ENCODE measurements around the gene LYST.
A peak's percentile ranks its signal among the peaks of the same experiment; 100 is the strongest.
"Not testable (repeated sequence)": the region's sequence is repeated elsewhere in the genome, so short reads cannot be mapped to it uniquely, and the experiment has no call there.

LYST gene, protein sequence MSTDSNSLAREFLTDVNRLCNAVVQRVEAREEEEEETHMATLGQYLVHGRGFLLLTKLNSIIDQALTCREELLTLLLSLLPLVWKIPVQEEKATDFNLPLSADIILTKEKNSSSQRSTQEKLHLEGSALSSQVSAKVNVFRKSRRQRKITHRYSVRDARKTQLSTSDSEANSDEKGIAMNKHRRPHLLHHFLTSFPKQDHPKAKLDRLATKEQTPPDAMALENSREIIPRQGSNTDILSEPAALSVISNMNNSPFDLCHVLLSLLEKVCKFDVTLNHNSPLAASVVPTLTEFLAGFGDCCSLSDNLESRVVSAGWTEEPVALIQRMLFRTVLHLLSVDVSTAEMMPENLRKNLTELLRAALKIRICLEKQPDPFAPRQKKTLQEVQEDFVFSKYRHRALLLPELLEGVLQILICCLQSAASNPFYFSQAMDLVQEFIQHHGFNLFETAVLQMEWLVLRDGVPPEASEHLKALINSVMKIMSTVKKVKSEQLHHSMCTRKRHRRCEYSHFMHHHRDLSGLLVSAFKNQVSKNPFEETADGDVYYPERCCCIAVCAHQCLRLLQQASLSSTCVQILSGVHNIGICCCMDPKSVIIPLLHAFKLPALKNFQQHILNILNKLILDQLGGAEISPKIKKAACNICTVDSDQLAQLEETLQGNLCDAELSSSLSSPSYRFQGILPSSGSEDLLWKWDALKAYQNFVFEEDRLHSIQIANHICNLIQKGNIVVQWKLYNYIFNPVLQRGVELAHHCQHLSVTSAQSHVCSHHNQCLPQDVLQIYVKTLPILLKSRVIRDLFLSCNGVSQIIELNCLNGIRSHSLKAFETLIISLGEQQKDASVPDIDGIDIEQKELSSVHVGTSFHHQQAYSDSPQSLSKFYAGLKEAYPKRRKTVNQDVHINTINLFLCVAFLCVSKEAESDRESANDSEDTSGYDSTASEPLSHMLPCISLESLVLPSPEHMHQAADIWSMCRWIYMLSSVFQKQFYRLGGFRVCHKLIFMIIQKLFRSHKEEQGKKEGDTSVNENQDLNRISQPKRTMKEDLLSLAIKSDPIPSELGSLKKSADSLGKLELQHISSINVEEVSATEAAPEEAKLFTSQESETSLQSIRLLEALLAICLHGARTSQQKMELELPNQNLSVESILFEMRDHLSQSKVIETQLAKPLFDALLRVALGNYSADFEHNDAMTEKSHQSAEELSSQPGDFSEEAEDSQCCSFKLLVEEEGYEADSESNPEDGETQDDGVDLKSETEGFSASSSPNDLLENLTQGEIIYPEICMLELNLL (N-terminal part only)

DNA sequence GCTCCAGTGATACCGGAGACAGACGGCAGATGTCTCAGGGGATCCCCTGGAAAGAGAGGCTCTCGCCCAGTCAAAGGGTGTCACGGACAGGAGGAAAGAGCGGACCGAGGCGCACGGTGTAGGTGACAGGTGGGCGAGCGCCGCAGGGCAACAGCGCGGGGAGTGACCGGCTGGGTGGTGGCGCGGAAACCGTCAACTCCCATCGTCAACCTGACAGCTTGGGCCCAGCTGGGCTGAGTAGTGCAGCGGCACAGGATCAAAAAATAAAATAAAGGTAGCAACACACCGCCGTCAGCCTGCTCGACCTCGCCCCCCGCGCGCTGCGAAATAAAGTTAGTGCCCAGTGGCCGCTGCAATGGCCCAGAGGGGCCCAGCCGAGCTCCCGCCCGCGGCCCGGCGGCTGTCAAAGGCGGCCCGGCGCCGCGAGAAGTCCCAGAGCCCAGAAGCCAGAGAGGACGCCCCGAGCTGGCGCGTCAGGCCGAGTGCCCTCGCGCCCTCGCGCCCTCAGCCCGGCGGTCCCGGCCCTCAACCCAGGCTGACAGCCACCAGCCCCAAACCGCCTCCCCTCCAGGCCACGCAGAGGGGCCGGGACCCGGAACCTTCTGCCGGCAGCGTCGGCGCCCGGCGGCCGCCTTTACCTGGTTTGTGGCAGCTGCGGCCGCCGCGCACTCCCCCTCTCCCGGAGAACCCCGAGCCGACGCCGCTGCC lies at the start of gene LYST:
LYST (minus strand) TSS at position 702 of the 708 bp plus-strand sequence. CDS start 36,489 bp downstream, outside the sequence.
- peak in 1 of 3 donors; percentile 38 for DNase-seq (ENCODE audit: low read depth in 2 of 3, low spot score in 1 of 3)

- not testable (repeated sequence) for DNase-seq (ENCODE audit: low read depth in 2 of 3, low spot score in 1 of 3)
Observed at GRCh38 chr1:235915489-235915888, 48.8 kb upstream of the LYST start.

GRCh38 chr1:235913311-235913710 lies 46.6 kb upstream of the LYST start:
- DNase-seq (ENCODE audit: low read depth in 2 of 3, low spot score in 1 of 3), result no peak

DNA sequence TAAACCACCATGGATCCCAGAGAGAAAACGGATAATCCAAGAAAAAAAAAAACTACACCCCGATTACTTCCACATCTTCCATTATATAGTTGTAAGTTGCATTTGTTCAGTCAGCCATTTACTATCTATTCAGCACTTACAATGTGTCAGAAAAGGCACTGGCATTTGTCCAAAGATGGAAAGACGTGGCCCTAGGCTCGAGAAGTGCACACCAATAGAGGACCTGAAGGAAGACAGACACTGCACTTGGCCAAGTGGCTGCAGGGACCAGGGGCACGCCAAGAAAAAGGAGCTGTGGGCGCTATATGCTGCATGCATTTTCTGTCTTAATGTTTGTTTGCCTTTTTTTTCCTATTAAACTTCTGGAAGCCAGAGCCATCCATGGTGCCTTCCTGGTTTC lies 45.2 kb upstream of the LYST start:
- no peak for DNase-seq (ENCODE audit: low read depth in 2 of 3, low spot score in 1 of 3)

- DNase-seq (ENCODE audit: low read depth in 2 of 3, low spot score in 1 of 3), result no peak
Observed at GRCh38 chr1:235911300-235911662, 44.6 kb upstream of the LYST start.

GRCh38 chr1:235910357-235911299 lies 43.9 kb upstream of the LYST start:
- peak; percentile 37 to 46 (median 46) for DNase-seq (ENCODE audit: low read depth in 2 of 3, low spot score in 1 of 3)

DNA sequence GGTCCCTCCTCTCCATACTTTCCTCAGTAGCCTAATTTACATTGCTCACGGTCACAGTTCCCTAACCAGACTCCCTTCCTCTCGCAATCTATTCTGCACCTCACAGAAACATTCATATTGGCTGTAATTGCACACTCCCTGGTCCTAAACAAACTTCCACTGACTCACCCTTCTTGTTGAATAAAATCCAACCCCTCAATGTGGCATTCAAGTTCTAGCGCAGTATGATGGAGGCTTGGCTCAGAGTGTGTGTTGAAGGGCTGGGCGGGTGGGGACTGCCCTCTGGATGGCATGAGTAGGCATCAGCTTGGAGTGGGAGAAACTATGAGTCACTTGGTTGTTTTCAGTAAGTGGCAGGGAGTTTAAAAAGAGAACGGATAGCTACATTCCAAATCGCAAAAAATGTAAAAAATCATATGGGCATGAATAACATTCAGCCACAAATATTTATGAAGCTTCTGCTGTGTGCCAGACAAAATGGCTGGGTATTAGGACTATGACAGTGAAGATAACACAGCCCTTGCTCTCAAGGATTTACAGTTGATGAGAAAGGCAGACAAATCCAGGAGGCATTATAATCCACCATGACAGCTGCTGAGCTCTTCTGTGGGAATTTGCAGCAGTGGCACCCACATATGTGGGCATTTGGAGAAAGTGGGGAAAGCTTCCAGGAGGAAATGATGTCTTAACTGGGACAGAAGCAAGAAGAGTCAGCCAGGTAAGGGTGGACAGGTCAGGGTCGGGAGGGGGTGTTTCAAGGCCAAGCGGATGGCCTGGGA lies 42.2 kb upstream of the LYST start:
- DNase-seq (ENCODE audit: low read depth in 2 of 3, low spot score in 1 of 3), result no peak

DNA sequence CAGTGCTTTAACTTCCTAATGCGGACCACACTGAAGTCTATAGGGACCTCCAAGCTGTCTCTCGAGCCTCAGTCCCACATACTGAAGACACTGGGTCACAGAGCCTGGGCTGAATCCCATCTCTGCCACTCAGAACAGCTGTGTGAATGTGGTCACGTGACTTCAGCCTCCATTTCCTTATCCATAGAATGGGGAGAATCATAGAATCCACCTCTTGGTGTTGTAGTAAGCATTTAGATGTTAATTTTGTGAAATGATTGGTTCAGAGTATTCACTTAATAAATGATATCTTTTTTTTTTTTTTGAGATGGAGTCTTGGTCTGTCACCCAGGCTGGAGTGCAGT lies 41.2 kb upstream of the LYST start:
- no peak for DNase-seq (ENCODE audit: low read depth in 2 of 3, low spot score in 1 of 3)

DNA sequence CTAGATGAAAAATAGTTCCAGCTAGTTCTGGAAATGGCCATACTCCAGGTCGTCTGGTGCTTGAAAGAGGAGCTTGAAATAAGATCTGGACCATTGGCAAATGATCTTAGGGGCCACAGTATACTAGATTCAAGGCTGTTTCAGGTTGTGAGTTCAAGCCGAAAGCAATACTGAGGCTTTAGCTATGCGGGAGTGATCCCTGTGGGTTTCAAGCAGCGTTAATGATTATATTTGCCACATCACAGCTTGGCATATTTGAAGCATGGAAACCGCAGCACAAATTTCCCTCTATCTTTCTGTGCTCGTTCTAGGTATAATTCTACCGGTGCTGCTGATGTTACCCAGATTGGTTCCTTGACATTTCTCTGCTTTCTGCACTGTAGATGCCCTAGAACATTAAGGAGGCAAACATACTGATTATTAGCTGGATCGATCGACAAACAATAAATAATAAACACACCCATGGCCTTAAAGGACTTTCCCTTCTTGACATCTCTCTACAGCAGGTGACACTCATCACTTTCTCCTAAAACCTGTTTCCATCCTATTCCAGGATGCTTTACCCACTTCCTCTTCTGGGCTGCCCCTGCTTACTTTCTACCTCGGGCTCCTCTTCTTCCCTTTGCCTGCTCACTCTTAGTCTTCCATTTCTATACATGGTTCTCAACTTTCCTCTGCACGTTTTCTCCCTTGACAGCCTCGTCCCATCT lies 40.6 kb upstream of the LYST start:
- DNase-seq (ENCODE audit: low read depth in 2 of 3, low spot score in 1 of 3), result no peak

DNA sequence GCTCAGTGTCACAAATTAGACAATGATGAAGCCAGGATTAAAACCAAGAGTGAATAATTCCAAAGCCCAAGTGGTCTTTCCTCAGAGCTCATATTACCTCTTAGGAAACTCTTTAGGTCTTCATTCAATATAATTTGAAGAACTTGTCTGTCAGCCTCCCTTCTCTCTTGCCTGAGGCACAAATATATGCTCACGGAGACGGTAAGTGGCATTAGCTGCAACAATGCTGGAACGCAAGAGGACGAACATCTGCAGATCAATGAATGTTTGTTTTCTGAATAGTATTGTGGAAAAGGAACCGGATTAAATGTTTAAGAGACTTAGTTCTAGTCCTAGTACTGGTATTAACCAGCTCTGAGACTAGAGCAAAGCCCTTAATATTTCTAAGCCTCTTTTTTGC lies 39.7 kb upstream of the LYST start:
- no peak for DNase-seq (ENCODE audit: low read depth in 2 of 3, low spot score in 1 of 3)

- not testable (repeated sequence) for DNase-seq (ENCODE audit: low read depth in 2 of 3, low spot score in 1 of 3)
Observed at GRCh38 chr1:235903809-235904208, 37.1 kb upstream of the LYST start.

DNA sequence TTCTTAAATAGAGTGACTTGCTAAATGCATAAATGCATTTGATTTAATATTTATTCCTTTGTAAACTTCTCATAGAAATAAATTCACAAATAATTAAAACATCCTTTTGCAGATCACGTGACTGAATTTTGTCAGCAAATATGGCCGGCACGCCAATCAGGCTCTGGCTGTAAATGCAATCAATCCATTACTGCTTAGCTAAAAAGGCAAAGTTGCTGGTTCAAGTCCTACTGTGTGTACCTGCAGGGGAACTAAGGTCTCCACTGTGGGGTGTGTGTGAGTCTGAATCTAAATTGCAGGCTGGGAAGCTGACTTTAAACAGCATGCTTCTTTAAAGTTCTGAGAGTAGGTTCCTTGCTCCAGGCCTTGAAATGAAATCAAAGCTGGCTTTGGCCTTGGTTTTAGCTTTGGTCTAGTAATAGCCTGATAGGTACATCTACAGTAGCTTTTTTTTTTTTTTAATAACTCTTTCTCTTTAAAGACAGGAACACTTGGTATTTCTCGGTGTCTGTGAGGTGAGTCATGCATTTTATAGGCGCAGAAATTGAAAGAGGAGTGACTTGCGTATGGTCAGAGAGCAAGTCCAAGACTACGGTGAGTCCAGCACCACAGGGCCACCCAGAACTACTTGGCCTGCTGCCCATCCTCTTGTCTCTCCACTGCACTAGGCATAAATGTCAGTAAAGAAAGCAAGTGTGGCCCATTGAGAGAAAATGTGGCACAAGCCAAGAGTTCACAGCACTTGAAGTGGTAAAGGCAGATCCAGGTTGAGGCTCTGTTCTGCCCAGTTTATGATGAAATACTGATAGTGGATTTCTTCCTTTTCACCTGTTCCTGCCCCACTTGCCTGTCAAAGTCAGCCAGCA lies 36.2 kb upstream of the LYST start:
- no peak for DNase-seq (ENCODE audit: low read depth in 2 of 3, low spot score in 1 of 3)

GRCh38 chr1:235901461-235901860 lies 34.8 kb upstream of the LYST start:
- DNase-seq (ENCODE audit: low read depth in 2 of 3, low spot score in 1 of 3), result no peak

GRCh38 chr1:235898126-235898525 lies 31.4 kb upstream of the LYST start:
- DNase-seq (ENCODE audit: low read depth in 2 of 3, low spot score in 1 of 3), result no peak

- DNase-seq (ENCODE audit: low read depth in 2 of 3, low spot score in 1 of 3), result no peak
Observed at GRCh38 chr1:235893840-235894239, 27.1 kb upstream of the LYST start.

DNA sequence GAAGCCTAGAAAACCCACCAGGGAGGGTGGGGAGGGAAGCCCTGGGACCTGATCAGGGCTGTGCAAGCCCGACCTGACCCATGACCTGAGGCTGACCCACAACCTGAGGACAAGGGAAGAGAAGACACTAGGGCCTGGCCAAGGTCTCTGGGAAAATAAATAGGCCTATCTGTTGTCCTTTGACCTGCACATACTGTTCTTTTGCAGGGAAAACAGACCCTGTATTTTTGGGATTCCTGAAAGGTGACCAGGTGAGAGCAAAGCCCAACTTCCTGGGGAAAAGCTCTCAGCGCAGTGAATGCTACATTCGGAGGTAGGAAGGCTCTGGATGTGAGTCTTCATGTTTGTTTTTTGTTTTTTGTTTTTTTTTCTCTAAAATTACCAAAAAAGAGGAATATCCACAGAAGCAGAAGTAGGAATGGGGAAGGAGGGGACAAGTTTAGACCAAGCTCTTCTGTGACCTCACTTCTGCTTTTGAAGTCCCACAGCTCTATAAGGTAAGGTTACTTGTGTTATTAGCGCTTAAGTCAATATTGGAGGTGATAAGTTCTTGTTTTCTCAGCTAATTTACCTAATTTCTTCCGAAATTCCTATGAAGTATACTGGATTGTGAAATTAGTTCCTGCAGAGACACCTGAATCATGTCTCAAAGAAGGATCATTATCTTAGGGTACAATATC lies 26.2 kb upstream of the LYST start:
- DNase-seq (ENCODE audit: low read depth in 2 of 3, low spot score in 1 of 3), result no peak

GRCh38 chr1:235892202-235892601 lies 25.5 kb upstream of the LYST start:
- no peak for DNase-seq (ENCODE audit: low read depth in 2 of 3, low spot score in 1 of 3)

Measured in stimulated activated CD4-positive, alpha-beta T cell treated with anti-CD3 and anti-CD28 coated beads, Interleukin-12 subunit alpha, Interleukin-12 subunit beta, amount 100 ng/mL, for 48 hours (primary cell).